K562 (cell line): Measurements from ENCODE around the gene SUOX. TPM values are rescaled to one million over a fixed set of nuclear protein-coding genes. Genes with fewer than 3 reads are reported as not detected.

Source experiments
- ATF2 ChIP-seq: sonication (generic); formaldehyde crosslinking; IDR thresholded peaks from 2 replicates; pipeline ENCODE4 v1.8.1; 2022; ENCODE audit warnings: missing genetic modification reagents
- CC2D1A ChIP-seq: fragments of 450-650 bp; IDR thresholded peaks from 2 replicates; pipeline ENCODE4 v1.6.1; 2017; ENCODE audit warnings: mild to moderate bottlenecking
- FOXK1 ChIP-seq: sonication (generic); formaldehyde crosslinking; IDR thresholded peaks from 2 replicates; pipeline ENCODE4 v1.8.0; 2022; ENCODE audit warnings: missing genetic modification reagents, mild to moderate bottlenecking, borderline replicate concordance
- HNRNPUL1 ChIP-seq: fragments of 200-400 bp; formaldehyde crosslinking; IDR thresholded peaks from 2 replicates; pipeline ENCODE4 v1.6.1; 2017; ENCODE audit warnings: low read length
- KLF10 ChIP-seq: fragments of 250-450 bp; sonication (Bioruptor Pico); IDR thresholded peaks from 2 replicates; pipeline ENCODE4 v1.6.1; 2021; ENCODE audit warnings: matching md5 sums
- MGA ChIP-seq: fragments of 450-650 bp; IDR thresholded peaks from 2 replicates; pipeline ENCODE4 v1.6.1; 2016; ENCODE audit warnings: mild to moderate bottlenecking, moderate library complexity
- NEUROD1 ChIP-seq: fragments of 150-350 bp; IDR thresholded peaks from 2 replicates; pipeline ENCODE4 v1.6.1; 2014; ENCODE audit warnings: borderline replicate concordance, low read length, low read depth; ENCODE audit not compliant: partially characterized antibody
- POLR3G ChIP-seq: IDR thresholded peaks from 2 replicates; pipeline ENCODE4 v1.6.1; 2011; ENCODE audit not compliant: insufficient read length, insufficient replicate concordance; ENCODE audit errors: extremely low read depth
- TEAD1 ChIP-seq, 2 experiments: fragments of 450-650 bp in 1 of 2; sonication (generic) in 1 of 2; formaldehyde crosslinking; IDR thresholded peaks; 2 replicates each; pipeline versions ENCODE4 v1.4.0 to v1.8.0; 2020 to 2022; ENCODE audit warnings: mild to moderate bottlenecking in 2 of 2, missing genetic modification reagents in 1 of 2
- ZBTB26 ChIP-seq: fragments of 450-650 bp; formaldehyde crosslinking; IDR thresholded peaks from 2 replicates; pipeline ENCODE4 v1.4.0; 2022; ENCODE audit warnings: missing genetic modification characterization
- ZKSCAN3 ChIP-seq: fragments of 250-450 bp; sonication (Bioruptor Pico); IDR thresholded peaks from 2 replicates; pipeline ENCODE4 v1.4.0; 2020
- ZNF24 ChIP-seq: fragments of 450-650 bp; IDR thresholded peaks from 2 replicates; pipeline ENCODE4 v1.6.1; 2016
- ZNF324 ChIP-seq: fragments of 250-450 bp; sonication (Bioruptor Pico); IDR thresholded peaks from 2 replicates; pipeline ENCODE4 v1.4.0; 2020; ENCODE audit warnings: mild to moderate bottlenecking
- ZNF644 ChIP-seq: fragments of 200-800 bp; sonication (Bioruptor generic); IDR thresholded peaks from 2 replicates; pipeline ENCODE4 v1.6.1; 2016; ENCODE audit warnings: low read depth, missing genetic modification characterization, missing compliant biosample characterization
- polyA plus RNA-seq, 8 experiments: library from polyadenylated mRNA; depleted of rRNA in 4 of 8; stranded (reverse) in 5 of 8; unstranded in 3 of 8; fragments of >200 nt; fragmentation: Nextera tagmentation in 2 of 8; fragmentation: Illumina TruSeq in 1 of 8; extraction: Ambion mirVana in 2 of 8; extraction: Trizol in 1 of 8; gene quantifications; 2 replicates each; pipeline versions ENCODE4 v1.2.1 to v1.2.3, GENCODE V29; 2011 to 2014; ENCODE audit warnings: inconsistent platforms in 1 of 8, missing spikeins in 1 of 8
- total RNA-seq, 7 experiments: library from RNA; depleted of rRNA in 6 of 7; stranded (reverse); fragments of >200 nt in 6 of 7; fragmentation: Illumina TruSeq in 2 of 7; extraction: Trizol in 2 of 7; gene quantifications; 2 replicates each; pipeline versions ENCODE4 v1.2.1 to v1.2.3, GENCODE V29; 2011 to 2021; ENCODE audit warnings: low replicate concordance in 1 of 7

The SUOX gene
- total and polyA plus RNA-seq, 9 of the 15 experiments (the other 6 are each of a cell fraction or from before 2014, with no cell fraction given), result 9.2 to 39.7 (median 25.4) TPM

GRCh38 chr12:55996715-55997534 is at the start of gene SUOX (continued):
- TF ChIP-seq POLR3G (no peak), ZBTB26 (CRISPR knock-in tag) (no peak), ZKSCAN3 (CRISPR knock-in tag) (no peak), CC2D1A (no peak), HNRNPUL1 (no peak), ZNF324 (no peak), ZNF644 (tag) (no peak), ATF2 (CRISPR knock-in tag) (no peak), FOXK1 (CRISPR knock-in tag) (no peak), NEUROD1 (no peak), ZNF24 (no peak), TEAD1 (CRISPR knock-in tag; IDR thresholded peaks at IDR 0.05) (0 out of 4 replicates have a peak, but pooled peaks of 1 of the 2 experiments have one; percentile 22), KLF10 (no peak), MGA (no peak)
